Panc1 (cell line): Measurements from ENCODE around the gene CRELD2. TPM values are rescaled to one million over a fixed set of nuclear protein-coding genes. Genes with fewer than 3 reads are reported as not detected.

ENCODE experiments used
- ATAC-seq: fragments of 200-7000 bp; cut with Tn5 transposase; 2 replicates; pipeline ENCODE4 v1.9.1; 2020; ENCODE audit warnings: mild to moderate bottlenecking, moderate library complexity
- BruUV-seq: library from RNA; stranded (reverse); fragments of 400-500 nt; replicated peaks from 2 replicates; lab custom pipeline; 2021; lab: Mats Ljungman, UMichigan
- CTCF ChIA-PET: fragments of 300-600 bp; sonication (Branson Sonifier 250); formaldehyde crosslinking; loops from one replicate; lab custom pipeline; 2022; ENCODE audit warnings: antibody characterized with exemption; lab: Charles Lee
- POLR2A ChIA-PET: fragments of 300-600 bp; sonication (Branson Sonifier 250); formaldehyde crosslinking; loops from one replicate; lab custom pipeline; 2022; ENCODE audit warnings: antibody characterized with exemption; lab: Charles Lee
- DNase-seq: peaks from one replicate; pipeline ENCODE4 v3.0.0-alpha.2; 2010; ENCODE audit warnings: low read depth, low spot score
- H3K27ac ChIP-seq: 2 replicates; pipeline ENCODE4 v1.5.1; 2011; ENCODE audit warnings: mild to moderate bottlenecking, low read length, inconsistent platforms
- H3K27me3 ChIP-seq: fragments of 200-500 bp; sonication (Bioruptor generic); 2 replicates; pipeline ENCODE4 v1.6.0; 2014; ENCODE audit warnings: low read length, inconsistent platforms; ENCODE audit not compliant: control insufficient read depth, insufficient read depth
- H3K36me3 ChIP-seq: fragments of 200-500 bp; sonication (Bioruptor generic); 2 replicates; pipeline ENCODE4 v1.5.1; 2014; ENCODE audit warnings: inconsistent platforms, mild to moderate bottlenecking, low read length, moderate library complexity; ENCODE audit not compliant: control insufficient read depth, insufficient read depth
- H3K4me1 ChIP-seq: 2 replicates; pipeline ENCODE4 v1.5.1; 2011; ENCODE audit warnings: inconsistent platforms, mild to moderate bottlenecking, low read length, moderate library complexity; ENCODE audit not compliant: control insufficient read depth, insufficient read depth
- H3K4me3 ChIP-seq, 2 experiments: 2 replicates each; pipeline ENCODE4 v1.5.1; 2011 to 2012; ENCODE audit warnings: low read depth in 2 of 2, low read length in 2 of 2, mild to moderate bottlenecking in 2 of 2, inconsistent platforms in 1 of 2, moderate library complexity in 1 of 2
- H3K9me3 ChIP-seq: fragments of 200-500 bp; sonication (Bioruptor generic); 2 replicates; pipeline ENCODE4 v1.5.1; 2014; ENCODE audit warnings: low read depth, mild to moderate bottlenecking, inconsistent platforms, low read length, moderate library complexity; ENCODE audit not compliant: control insufficient read depth, insufficient read depth
- POLR2AphosphoS5 ChIP-seq: IDR thresholded peaks from 2 replicates; pipeline ENCODE4 v1.6.1; 2012; ENCODE audit warnings: mild to moderate bottlenecking, low read depth, low read length, moderate library complexity
- SIN3A ChIP-seq: IDR thresholded peaks from 2 replicates; pipeline ENCODE4 v1.6.1; 2012; ENCODE audit warnings: low read depth, mild to moderate bottlenecking, low read length, moderate library complexity, borderline replicate concordance; ENCODE audit not compliant: insufficient read depth
- TCF7L2 ChIP-seq: IDR thresholded peaks from 2 replicates; pipeline ENCODE4 v1.6.1; 2011; ENCODE audit warnings: mild to moderate bottlenecking, low read depth, low read length, inconsistent platforms
- in situ Hi-C: cut with HindIII; loops from 2 replicates; pipeline ENCODE4 v1.10.0; 2016; ENCODE audit warnings: low sequenced_read_pairs, low pct_unique_long_range_greater_than_20kb
- intact Hi-C: fragments of 100-400 bp; cut with micrococcal nuclease; formaldehyde crosslinking; loops from one replicate; pipeline ENCODE4 v1.10.0; 2022; ENCODE audit not compliant: unreplicated experiment
- total RNA-seq: library from RNA; stranded (reverse); gene quantifications from one replicate; pipeline ENCODE4 v1.2.1, GENCODE V29; 2021; ENCODE audit not compliant: unreplicated experiment
- TF ChIP-seq, protein P1 (sequence below), 2 experiments: IDR thresholded peaks; 2 replicates each; pipeline ENCODE4 v1.6.1; 2011 to 2012; ENCODE audit warnings: low read depth in 2 of 2, control low read depth in 1 of 2, low read length in 1 of 2, mild to moderate bottlenecking in 1 of 2, moderate library complexity in 1 of 2; ENCODE audit not compliant: insufficient read depth in 1 of 2
- TF ChIP-seq, protein P2 (sequence below): fragments of 450-650 bp; IDR thresholded peaks from 2 replicates; pipeline ENCODE4 v1.5.1; 2017; ENCODE audit warnings: mild to moderate bottlenecking

Gene CRELD2
- total RNA-seq, 1 experiment from 2014 or later = 59.7 TPM

DNA sequence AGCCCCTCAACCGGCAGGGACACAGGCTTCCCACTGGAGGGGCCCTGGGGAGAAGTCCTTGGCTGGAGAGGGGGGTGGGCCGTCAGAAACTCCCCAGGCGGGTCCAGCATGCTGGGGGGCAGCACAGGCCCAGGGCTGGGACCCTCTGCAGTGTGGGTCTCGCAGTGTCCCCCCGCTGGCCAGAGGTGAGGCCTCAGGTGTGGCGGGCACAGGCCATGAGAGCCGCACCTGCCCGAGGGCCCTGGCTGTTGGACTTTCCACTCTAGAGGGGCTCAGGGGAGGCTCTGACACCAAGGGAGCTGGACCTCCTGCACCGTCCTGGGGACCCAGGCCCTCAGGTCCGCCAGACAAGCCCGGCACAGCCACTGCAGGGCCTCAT, 31.5 kb downstream of the CRELD2 start:
- intact Hi-C loops = no loop called here
- no peak for ATAC-seq
- no TSS peak for BruUV-seq
- no peak for DNase-seq
- peaks cover 68% of the 10 kb centered on the region for H3K4me1 ChIP-seq
- H3K27me3 ChIP-seq = no peaks in the 10 kb centered on the region
- in situ Hi-C loops = no loop called here
- peak overlapping the region; percentile 51 for H3K27ac ChIP-seq
- no peak overlapping the region for H3K4me3 ChIP-seq
- ChIA-PET POLR2A (no interaction called here), CTCF (no interaction called here)
- TF ChIP-seq POLR2AphosphoS5 = no peak
- TF ChIP-seq, protein P1, sequence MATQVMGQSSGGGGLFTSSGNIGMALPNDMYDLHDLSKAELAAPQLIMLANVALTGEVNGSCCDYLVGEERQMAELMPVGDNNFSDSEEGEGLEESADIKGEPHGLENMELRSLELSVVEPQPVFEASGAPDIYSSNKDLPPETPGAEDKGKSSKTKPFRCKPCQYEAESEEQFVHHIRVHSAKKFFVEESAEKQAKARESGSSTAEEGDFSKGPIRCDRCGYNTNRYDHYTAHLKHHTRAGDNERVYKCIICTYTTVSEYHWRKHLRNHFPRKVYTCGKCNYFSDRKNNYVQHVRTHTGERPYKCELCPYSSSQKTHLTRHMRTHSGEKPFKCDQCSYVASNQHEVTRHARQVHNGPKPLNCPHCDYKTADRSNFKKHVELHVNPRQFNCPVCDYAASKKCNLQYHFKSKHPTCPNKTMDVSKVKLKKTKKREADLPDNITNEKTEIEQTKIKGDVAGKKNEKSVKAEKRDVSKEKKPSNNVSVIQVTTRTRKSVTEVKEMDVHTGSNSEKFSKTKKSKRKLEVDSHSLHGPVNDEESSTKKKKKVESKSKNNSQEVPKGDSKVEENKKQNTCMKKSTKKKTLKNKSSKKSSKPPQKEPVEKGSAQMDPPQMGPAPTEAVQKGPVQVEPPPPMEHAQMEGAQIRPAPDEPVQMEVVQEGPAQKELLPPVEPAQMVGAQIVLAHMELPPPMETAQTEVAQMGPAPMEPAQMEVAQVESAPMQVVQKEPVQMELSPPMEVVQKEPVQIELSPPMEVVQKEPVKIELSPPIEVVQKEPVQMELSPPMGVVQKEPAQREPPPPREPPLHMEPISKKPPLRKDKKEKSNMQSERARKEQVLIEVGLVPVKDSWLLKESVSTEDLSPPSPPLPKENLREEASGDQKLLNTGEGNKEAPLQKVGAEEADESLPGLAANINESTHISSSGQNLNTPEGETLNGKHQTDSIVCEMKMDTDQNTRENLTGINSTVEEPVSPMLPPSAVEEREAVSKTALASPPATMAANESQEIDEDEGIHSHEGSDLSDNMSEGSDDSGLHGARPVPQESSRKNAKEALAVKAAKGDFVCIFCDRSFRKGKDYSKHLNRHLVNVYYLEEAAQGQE (IDR thresholded peaks at IDR 0.05; ENCODE audit: insufficient read depth in 1 of 2, low read depth in 2 of 2, low read length in 1 of 2) = no peak
- TF ChIP-seq TCF7L2 = no peak
- TF ChIP-seq, protein P2, sequence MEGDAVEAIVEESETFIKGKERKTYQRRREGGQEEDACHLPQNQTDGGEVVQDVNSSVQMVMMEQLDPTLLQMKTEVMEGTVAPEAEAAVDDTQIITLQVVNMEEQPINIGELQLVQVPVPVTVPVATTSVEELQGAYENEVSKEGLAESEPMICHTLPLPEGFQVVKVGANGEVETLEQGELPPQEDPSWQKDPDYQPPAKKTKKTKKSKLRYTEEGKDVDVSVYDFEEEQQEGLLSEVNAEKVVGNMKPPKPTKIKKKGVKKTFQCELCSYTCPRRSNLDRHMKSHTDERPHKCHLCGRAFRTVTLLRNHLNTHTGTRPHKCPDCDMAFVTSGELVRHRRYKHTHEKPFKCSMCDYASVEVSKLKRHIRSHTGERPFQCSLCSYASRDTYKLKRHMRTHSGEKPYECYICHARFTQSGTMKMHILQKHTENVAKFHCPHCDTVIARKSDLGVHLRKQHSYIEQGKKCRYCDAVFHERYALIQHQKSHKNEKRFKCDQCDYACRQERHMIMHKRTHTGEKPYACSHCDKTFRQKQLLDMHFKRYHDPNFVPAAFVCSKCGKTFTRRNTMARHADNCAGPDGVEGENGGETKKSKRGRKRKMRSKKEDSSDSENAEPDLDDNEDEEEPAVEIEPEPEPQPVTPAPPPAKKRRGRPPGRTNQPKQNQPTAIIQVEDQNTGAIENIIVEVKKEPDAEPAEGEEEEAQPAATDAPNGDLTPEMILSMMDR = no peak
- no peak for TF ChIP-seq SIN3A
- no peaks in the 10 kb centered on the region for H3K9me3 ChIP-seq
- no peaks in the 10 kb centered on the region for H3K36me3 ChIP-seq

DNA sequence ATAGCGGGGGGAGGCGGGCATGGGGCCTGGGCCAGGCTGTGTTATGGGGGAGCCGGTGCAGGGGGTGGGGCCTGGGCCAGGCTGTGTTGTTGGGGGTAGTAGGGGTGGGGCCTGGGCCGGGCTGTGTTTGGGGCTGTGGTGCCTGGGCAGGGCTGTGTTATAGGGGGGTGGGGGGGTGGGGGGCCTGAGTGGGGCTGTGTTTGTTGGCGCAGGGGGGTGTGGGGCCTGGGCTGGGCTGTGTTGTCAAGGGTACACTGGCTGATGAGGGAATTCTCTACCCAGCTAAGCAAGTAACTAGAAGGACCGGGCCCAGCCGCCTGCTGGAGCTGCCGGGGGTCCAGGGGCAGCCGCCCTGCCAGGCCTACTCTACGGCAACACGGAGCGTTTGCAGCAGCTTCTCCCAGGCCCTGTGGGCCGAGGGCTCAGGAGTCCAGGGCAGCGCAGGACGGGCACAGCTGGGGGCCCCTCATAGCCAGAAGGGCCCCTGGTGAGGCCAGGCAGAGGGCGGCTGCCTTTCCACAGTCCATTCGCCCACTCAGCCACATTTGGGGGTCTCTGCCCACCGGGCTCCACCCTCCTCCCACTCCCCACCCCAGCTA, 32.1 kb downstream of the CRELD2 start:
- POLR2A ChIA-PET = no interaction called here
- no TSS peak for BruUV-seq
- no peak overlapping the region for H3K4me3 ChIP-seq
- TF ChIP-seq POLR2AphosphoS5 (no peak), SIN3A (no peak), TCF7L2 (no peak)
- TF ChIP-seq, protein P1 (IDR thresholded peaks at IDR 0.05; ENCODE audit: insufficient read depth in 1 of 2, low read depth in 2 of 2, low read length in 1 of 2) = no peak
- TF ChIP-seq, protein P2 = no peak
- in situ Hi-C loops = no loop called here
- H3K27ac ChIP-seq = peak overlapping the region; percentile 61; the same call in 1 of the 2 replicates
- intact Hi-C loops = no loop called here
- peaks cover 72% of the 10 kb centered on the region for H3K4me1 ChIP-seq
- no peaks in the 10 kb centered on the region for H3K36me3 ChIP-seq
- no peaks in the 10 kb centered on the region for H3K27me3 ChIP-seq
- ATAC-seq (no peak), DNase-seq (no peak)
- CTCF ChIA-PET = no interaction called here
- H3K9me3 ChIP-seq = no peaks in the 10 kb centered on the region
